BE2C (cell line): Measurements from ENCODE around the gene ZNRF4.

ENCODE experiments used
- DNase-seq: peaks from one replicate; pipeline ENCODE4 v3.0.0-alpha.2; 2020
- H3K27me3 ChIP-seq: fragments of 250-450 bp; sonication (Bioruptor Pico); 2 replicates; pipeline ENCODE4 v1.5.1; 2020; ENCODE audit warnings: mild to moderate bottlenecking
- H3K36me3 ChIP-seq: fragments of 250-450 bp; sonication (Bioruptor Pico); 2 replicates; pipeline ENCODE4 v1.5.1; 2020; ENCODE audit warnings: mild to moderate bottlenecking
- H3K4me1 ChIP-seq: fragments of 250-450 bp; sonication (Bioruptor Pico); 2 replicates; pipeline ENCODE4 v1.5.1; 2020
- H3K4me3 ChIP-seq: 2 replicates; pipeline ENCODE4 v1.5.1; 2011; ENCODE audit warnings: low read depth, low read length
- H3K9me3 ChIP-seq: fragments of 250-450 bp; sonication (Bioruptor Pico); 2 replicates; pipeline ENCODE4 v1.5.1; 2020
- CTCF ChIP-seq: IDR thresholded peaks from 2 replicates; pipeline ENCODE4 v1.5.1; 2012; ENCODE audit warnings: mild to moderate bottlenecking, low read depth, low read length

ZNRF4 gene

GRCh38 chr19:5447700-5448311 lies 7.4 kb upstream of the ZNRF4 start:
- no peak for TF ChIP-seq CTCF
- H3K9me3 ChIP-seq, result no peaks in the 10 kb centered on the region
- H3K4me1 ChIP-seq, result no peaks in the 10 kb centered on the region
- no peak overlapping the region for H3K4me3 ChIP-seq
- peaks cover 6% of the 10 kb centered on the region for H3K27me3 ChIP-seq
- no peak for DNase-seq
- H3K36me3 ChIP-seq, result no peaks in the 10 kb centered on the region

GRCh38 chr19:5448374-5448773 lies 6.8 kb upstream of the ZNRF4 start:
- no peaks in the 10 kb centered on the region for H3K4me1 ChIP-seq
- H3K4me3 ChIP-seq, result no peak overlapping the region
- no peak for DNase-seq
- H3K36me3 ChIP-seq, result no peaks in the 10 kb centered on the region
- no peaks in the 10 kb centered on the region for H3K9me3 ChIP-seq
- no peak for TF ChIP-seq CTCF
- H3K27me3 ChIP-seq, result peaks cover 6% of the 10 kb centered on the region

GRCh38 chr19:5450482-5451126 lies 4.6 kb upstream of the ZNRF4 start:
- H3K4me1 ChIP-seq, result no peaks in the 10 kb centered on the region
- DNase-seq, result no peak
- H3K36me3 ChIP-seq, result no peaks in the 10 kb centered on the region
- no peaks in the 10 kb centered on the region for H3K9me3 ChIP-seq
- peaks cover 6% of the 10 kb centered on the region for H3K27me3 ChIP-seq
- H3K4me3 ChIP-seq, result no peak overlapping the region
- TF ChIP-seq CTCF, result no peak

GRCh38 chr19:5451494-5451893 lies 3.7 kb upstream of the ZNRF4 start:
- TF ChIP-seq CTCF, result no peak
- no peaks in the 10 kb centered on the region for H3K36me3 ChIP-seq
- H3K4me1 ChIP-seq, result no peaks in the 10 kb centered on the region
- H3K9me3 ChIP-seq, result no peaks in the 10 kb centered on the region
- no peak overlapping the region for H3K4me3 ChIP-seq
- peaks cover 6% of the 10 kb centered on the region for H3K27me3 ChIP-seq
- no peak for DNase-seq

GRCh38 chr19:5452594-5453565 lies 2.3 kb upstream of the ZNRF4 start:
- H3K36me3 ChIP-seq, result no peaks in the 10 kb centered on the region
- peaks cover 6% of the 10 kb centered on the region for H3K27me3 ChIP-seq
- no peak for TF ChIP-seq CTCF
- no peaks in the 10 kb centered on the region for H3K4me1 ChIP-seq
- H3K9me3 ChIP-seq, result no peaks in the 10 kb centered on the region
- DNase-seq, result peak; percentile 37
- H3K4me3 ChIP-seq, result no peak overlapping the region
